ENCODE data around the gene PYGO1. TPM values are rescaled to one million over a fixed set of nuclear protein-coding genes. Genes with fewer than 3 reads are reported as not detected.

PYGO1 gene
- total and polyA plus RNA-seq, 4 experiments from 2014 or later: not detected

GRCh38 chr15:55546718-55547117 is 41.4 kb downstream of the PYGO1 start:
- Mint-ChIP-seq H3K4me3 (no peak overlapping the region), H3K27ac (no peak overlapping the region), H3K9me3 (peaks cover 0 to 3% (median 0%) of the 10 kb centered on the region in 8 donors), H3K4me1 (no peaks in the 10 kb centered on the region), H3K36me3 (no peaks in the 10 kb centered on the region), H3K27me3 (peaks cover 16 to 31% of the 10 kb centered on the region in 2 donors)
- CTCF ChIA-PET (ENCODE audit: partially characterized antibody): no interaction called here
- H3K27me3 ChIP-seq (ENCODE audit: insufficient read depth, low read length): no peaks in the 10 kb centered on the region
- H3K9me3 ChIP-seq (ENCODE audit: control insufficient read depth in 1 of 2, low read length in 2 of 2): no peaks in the 10 kb centered on the region
- intact Hi-C loops (cut with micrococcal nuclease): no loop called here
- POLR2A ChIA-PET (ENCODE audit: partially characterized antibody): no interaction called here
- no peaks in the 10 kb centered on the region for H3K36me3 ChIP-seq (ENCODE audit: insufficient read depth, low read length)
- H3K4me3 ChIP-seq (ENCODE audit: low read length in 2 of 2): no peak overlapping the region
- H3K4me1 ChIP-seq (ENCODE audit: insufficient read depth, low read length): no peaks in the 10 kb centered on the region
- no peak overlapping the region for H3K27ac ChIP-seq (ENCODE audit: low read depth, low read length)
- DNase-seq: no peak

- POLR2A ChIA-PET (ENCODE audit: partially characterized antibody): no interaction called here
- Histone ChIP-seq H3K4me3 (ENCODE audit: low read length in 2 of 2) (no peak overlapping the region), H3K36me3 (ENCODE audit: insufficient read depth, low read length) (no peaks in the 10 kb centered on the region), H3K9me3 (ENCODE audit: control insufficient read depth in 1 of 2, low read length in 2 of 2) (no peaks in the 10 kb centered on the region), H3K27me3 (ENCODE audit: insufficient read depth, low read length) (no peaks in the 10 kb centered on the region), H3K27ac (ENCODE audit: low read depth, low read length) (no peak overlapping the region), H3K4me1 (ENCODE audit: insufficient read depth, low read length) (no peaks in the 10 kb centered on the region)
- no peaks in the 10 kb centered on the region for H3K9me3 Mint-ChIP-seq
- peaks cover 3 to 7% of the 10 kb centered on the region in 2 donors for H3K27me3 Mint-ChIP-seq
- no peaks in the 10 kb centered on the region for H3K36me3 Mint-ChIP-seq
- H3K4me3 Mint-ChIP-seq: peak overlapping the region in 3 of 8 donors; percentile 11 to 43 (median 13)
- CTCF ChIA-PET (ENCODE audit: partially characterized antibody): no interaction called here
- no peak overlapping the region for H3K27ac Mint-ChIP-seq
- peak in 4 of 5 donors; percentile 6 to 22 (median 8) for DNase-seq
- intact Hi-C loops (cut with micrococcal nuclease): no loop called here
- peaks cover 0 to 11% (median 3%) of the 10 kb centered on the region in 4 donors for H3K4me1 Mint-ChIP-seq
These were observed 52.7 kb downstream of the PYGO1 start for GRCh38 chr15:55535436-55535835.

DNA sequence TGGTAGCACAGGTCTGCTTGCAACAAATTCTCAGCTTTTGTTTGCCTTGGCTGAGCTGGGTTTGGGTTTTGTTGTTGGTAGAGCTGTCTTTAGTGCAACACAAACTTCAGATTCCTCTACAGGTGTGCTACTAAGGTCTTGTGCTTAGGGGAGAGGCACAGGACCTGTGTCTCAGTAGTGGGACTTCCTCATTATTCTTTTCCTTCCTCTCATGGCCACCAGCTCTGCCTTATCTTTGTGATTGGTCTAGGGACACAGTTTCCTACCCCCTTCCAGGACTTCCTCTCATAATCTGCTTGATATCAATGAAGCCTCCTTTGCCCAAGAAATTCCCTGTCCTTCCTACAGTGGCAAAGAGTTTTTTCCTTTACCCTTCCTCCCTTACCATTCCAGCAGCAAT is 55.2 kb downstream of the PYGO1 start:
- CTCF ChIA-PET (ENCODE audit: partially characterized antibody): no interaction called here
- H3K4me1 ChIP-seq (ENCODE audit: insufficient read depth, low read length): no peaks in the 10 kb centered on the region
- POLR2A ChIA-PET (ENCODE audit: partially characterized antibody): no interaction called here
- intact Hi-C loops (cut with micrococcal nuclease): no loop called here
- H3K27ac ChIP-seq (ENCODE audit: low read depth, low read length): no peak overlapping the region
- Mint-ChIP-seq H3K36me3 (no peaks in the 10 kb centered on the region), H3K9me3 (no peaks in the 10 kb centered on the region), H3K4me3 (no peak overlapping the region), H3K27ac (peak overlapping the region in 1 of 7 donors; percentile 53), H3K4me1 (peaks cover 0 to 11% (median 3%) of the 10 kb centered on the region in 4 donors), H3K27me3 (peaks cover 3 to 7% of the 10 kb centered on the region in 2 donors)
- no peak for DNase-seq
- H3K27me3 ChIP-seq (ENCODE audit: insufficient read depth, low read length): no peaks in the 10 kb centered on the region
- H3K36me3 ChIP-seq (ENCODE audit: insufficient read depth, low read length): no peaks in the 10 kb centered on the region
- no peak overlapping the region for H3K4me3 ChIP-seq (ENCODE audit: low read length in 2 of 2)
- H3K9me3 ChIP-seq (ENCODE audit: control insufficient read depth in 1 of 2, low read length in 2 of 2): no peaks in the 10 kb centered on the region

GRCh38 chr15:55530861-55531313 is 57.3 kb downstream of the PYGO1 start:
- H3K4me3 ChIP-seq (ENCODE audit: low read length in 2 of 2): no peak overlapping the region
- Mint-ChIP-seq H3K27me3 (peaks cover 5 to 6% of the 10 kb centered on the region in 2 donors), H3K27ac (no peak overlapping the region), H3K36me3 (no peaks in the 10 kb centered on the region), H3K4me3 (no peak overlapping the region), H3K9me3 (peaks cover 0 to 6% (median 0%) of the 10 kb centered on the region in 8 donors), H3K4me1 (peaks cover 0 to 5% (median 3%) of the 10 kb centered on the region in 4 donors)
- DNase-seq: no peak
- no peaks in the 10 kb centered on the region for H3K27me3 ChIP-seq (ENCODE audit: insufficient read depth, low read length)
- ChIA-PET POLR2A (ENCODE audit: partially characterized antibody) (no interaction called here), CTCF (ENCODE audit: partially characterized antibody) (no interaction called here)
- H3K4me1 ChIP-seq (ENCODE audit: insufficient read depth, low read length): no peaks in the 10 kb centered on the region
- no peak overlapping the region for H3K27ac ChIP-seq (ENCODE audit: low read depth, low read length)
- no peaks in the 10 kb centered on the region for H3K9me3 ChIP-seq (ENCODE audit: control insufficient read depth in 1 of 2, low read length in 2 of 2)
- intact Hi-C loops (cut with micrococcal nuclease): no loop called here
- H3K36me3 ChIP-seq (ENCODE audit: insufficient read depth, low read length): no peaks in the 10 kb centered on the region

- ChIA-PET POLR2A (ENCODE audit: partially characterized antibody) (no interaction called here), CTCF (ENCODE audit: partially characterized antibody) (no interaction called here)
- H3K36me3 ChIP-seq (ENCODE audit: insufficient read depth, low read length): no peaks in the 10 kb centered on the region
- Mint-ChIP-seq H3K27ac (no peak overlapping the region), H3K9me3 (peaks cover 0 to 9% (median under 1%) of the 10 kb centered on the region in 8 donors), H3K27me3 (peaks cover 9 to 12% of the 10 kb centered on the region in 2 donors), H3K4me1 (no peaks in the 10 kb centered on the region), H3K4me3 (no peak overlapping the region), H3K36me3 (no peaks in the 10 kb centered on the region)
- H3K4me3 ChIP-seq (ENCODE audit: low read length in 2 of 2): no peak overlapping the region
- intact Hi-C loops (cut with micrococcal nuclease): no loop called here
- H3K27ac ChIP-seq (ENCODE audit: low read depth, low read length): no peak overlapping the region
- H3K4me1 ChIP-seq (ENCODE audit: insufficient read depth, low read length): no peaks in the 10 kb centered on the region
- no peaks in the 10 kb centered on the region for H3K27me3 ChIP-seq (ENCODE audit: insufficient read depth, low read length)
- no peaks in the 10 kb centered on the region for H3K9me3 ChIP-seq (ENCODE audit: control insufficient read depth in 1 of 2, low read length in 2 of 2)
- no peak for DNase-seq
These were observed 59.3 kb downstream of the PYGO1 start for GRCh38 chr15:55528812-55529211.

DNA sequence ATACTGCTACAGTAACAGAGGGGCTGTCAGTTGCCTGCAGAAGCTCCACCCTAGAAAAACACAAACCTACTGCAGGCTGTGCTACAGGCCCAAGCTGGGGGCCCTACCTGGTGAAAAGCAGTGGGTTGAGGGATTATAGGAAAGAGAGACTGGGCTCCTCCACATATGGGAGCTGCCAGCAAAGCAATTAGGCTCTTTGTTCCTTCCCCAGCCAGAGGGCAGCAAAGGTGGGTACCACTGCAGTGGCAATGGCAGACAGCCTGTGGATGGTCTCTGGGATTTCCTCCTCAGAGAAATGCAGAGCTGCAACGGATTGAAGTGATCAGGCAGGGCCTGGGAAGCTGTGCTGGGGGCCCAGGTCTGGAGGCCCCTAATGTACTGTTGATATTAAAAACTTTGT is 61.0 kb downstream of the PYGO1 start:
- no peaks in the 10 kb centered on the region for H3K4me1 Mint-ChIP-seq
- ChIA-PET POLR2A (ENCODE audit: partially characterized antibody) (no interaction called here), CTCF (ENCODE audit: partially characterized antibody) (interaction anchor here (1.0 to 2.0 kb wide), 3 partner anchors 13 to 115 kb away, joined by 4 to 8 read pairs (median 5); no protein-coding TSS in a partner anchor)
- no peaks in the 10 kb centered on the region for H3K36me3 Mint-ChIP-seq
- DNase-seq: no peak
- no peaks in the 10 kb centered on the region for H3K27me3 ChIP-seq (ENCODE audit: insufficient read depth, low read length)
- no peak overlapping the region for H3K4me3 ChIP-seq (ENCODE audit: low read length in 2 of 2)
- H3K27me3 Mint-ChIP-seq: peaks cover 6 to 15% of the 10 kb centered on the region in 2 donors
- intact Hi-C loops (cut with micrococcal nuclease): no loop called here
- no peak overlapping the region for H3K4me3 Mint-ChIP-seq
- no peaks in the 10 kb centered on the region for H3K9me3 ChIP-seq (ENCODE audit: control insufficient read depth in 1 of 2, low read length in 2 of 2)
- no peaks in the 10 kb centered on the region for H3K36me3 ChIP-seq (ENCODE audit: insufficient read depth, low read length)
- H3K9me3 Mint-ChIP-seq: peaks cover 0 to 9% (median under 1%) of the 10 kb centered on the region in 8 donors
- no peaks in the 10 kb centered on the region for H3K4me1 ChIP-seq (ENCODE audit: insufficient read depth, low read length)
- H3K27ac Mint-ChIP-seq: peak overlapping the region in 1 of 7 donors; percentile 34
- no peak overlapping the region for H3K27ac ChIP-seq (ENCODE audit: low read depth, low read length)

DNA sequence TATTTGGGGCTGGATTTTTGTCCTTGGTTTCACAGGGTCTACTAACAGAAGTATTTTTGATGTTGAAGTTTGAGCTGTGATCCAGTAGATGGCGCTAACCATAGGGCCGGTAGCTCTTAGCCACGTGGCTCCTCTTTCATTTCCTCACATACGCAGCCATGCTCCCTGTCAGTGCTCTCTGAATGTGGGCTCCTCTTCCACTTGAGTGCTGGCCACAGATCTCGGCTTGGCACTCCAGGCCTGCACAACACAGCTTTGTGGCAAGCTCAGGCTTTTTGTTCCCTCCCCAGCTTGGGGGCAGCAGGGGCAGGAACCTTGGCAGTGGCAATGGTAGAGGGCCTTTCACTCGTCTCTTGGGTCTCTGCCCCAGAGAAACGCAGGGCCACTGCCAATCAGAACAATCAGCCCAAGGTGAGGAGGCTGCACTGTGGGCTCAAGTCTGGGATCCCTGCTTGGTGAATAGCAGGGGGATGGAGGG is 61.5 kb downstream of the PYGO1 start:
- no peaks in the 10 kb centered on the region for H3K36me3 ChIP-seq (ENCODE audit: insufficient read depth, low read length)
- intact Hi-C loops (cut with micrococcal nuclease): no loop called here
- H3K4me1 ChIP-seq (ENCODE audit: insufficient read depth, low read length): no peaks in the 10 kb centered on the region
- H3K9me3 Mint-ChIP-seq: peaks cover 0 to 9% (median under 1%) of the 10 kb centered on the region in 8 donors
- peaks cover 6 to 15% of the 10 kb centered on the region in 2 donors for H3K27me3 Mint-ChIP-seq
- H3K27me3 ChIP-seq (ENCODE audit: insufficient read depth, low read length): no peaks in the 10 kb centered on the region
- peak in 4 of 5 donors; percentile 4 to 24 (median 12) for DNase-seq
- no peaks in the 10 kb centered on the region for H3K36me3 Mint-ChIP-seq
- no peak overlapping the region for H3K4me3 ChIP-seq (ENCODE audit: low read length in 2 of 2)
- no peaks in the 10 kb centered on the region for H3K9me3 ChIP-seq (ENCODE audit: control insufficient read depth in 1 of 2, low read length in 2 of 2)
- peak overlapping the region in 1 of 8 donors; percentile 35 for H3K4me3 Mint-ChIP-seq
- no peak overlapping the region for H3K27ac ChIP-seq (ENCODE audit: low read depth, low read length)
- CTCF ChIA-PET (ENCODE audit: partially characterized antibody): interaction anchor here (0.8 to 2.0 kb wide), 6 partner anchors 9 to 115 kb away, joined by 3 to 8 read pairs (median 4); no protein-coding TSS in a partner anchor
- POLR2A ChIA-PET (ENCODE audit: partially characterized antibody): no interaction called here
- H3K4me1 Mint-ChIP-seq: no peaks in the 10 kb centered on the region
- no peak overlapping the region for H3K27ac Mint-ChIP-seq

Measured in CD4-positive, alpha-beta memory T cell (primary cell).